Left ventricle myocardium inferior (tissue), 1 donor: ENCODE results near the gene LRRFIP1. TPM values are rescaled to one million over a fixed set of nuclear protein-coding genes. Genes with fewer than 3 reads are reported as not detected.
"Not testable (repeated sequence)": the region's sequence is repeated elsewhere in the genome, so short reads cannot be mapped to it uniquely, and the experiment has no call there.

Experiments
- DNase-seq: peaks from one replicate; pipeline ENCODE4 v3.0.0-alpha.2; 2020
- H3K27ac ChIP-seq: fragments of 200-600 bp; replicated peaks from 2 replicates; pipeline ENCODE4 v1.8.0; 2021
- H3K27me3 ChIP-seq: fragments of 200-600 bp; 2 replicates; pipeline ENCODE4 v1.8.0; 2021; ENCODE audit warnings: low read depth
- H3K36me3 ChIP-seq: fragments of 200-600 bp; 2 replicates; pipeline ENCODE4 v1.8.0; 2021
- H3K4me1 ChIP-seq: fragments of 200-600 bp; 2 replicates; pipeline ENCODE4 v1.8.0; 2021
- H3K4me3 ChIP-seq: fragments of 200-600 bp; 2 replicates; pipeline ENCODE4 v1.8.0; 2021; ENCODE audit warnings: mild to moderate bottlenecking, moderate library complexity
- H3K9me3 ChIP-seq: fragments of 200-600 bp; replicated peaks from 2 replicates; pipeline ENCODE4 v1.8.0; 2021
- intact Hi-C: fragments of 100-400 bp; cut with micrococcal nuclease; formaldehyde crosslinking; loops from one replicate; pipeline ENCODE4 v1.11.0; 2022
- total RNA-seq: library from RNA; stranded (reverse); fragmentation: NEBNext Ultra II Directional; extraction: Animal tissue kit (Norgen Biotek cat#: 25700); gene quantifications from one replicate; pipeline ENCODE4 v1.2.1, GENCODE V29; 2021
- TF ChIP-seq, protein P1 (sequence below): fragments of 200-600 bp; IDR thresholded peaks from 2 replicates; pipeline ENCODE4 v1.8.0; 2021; ENCODE audit warnings: antibody characterized with exemption, mild to moderate bottlenecking, borderline replicate concordance
- donor health status: DM: no; HTN: yes; CAD: no; lungs with severe emphysema.

Gene LRRFIP1
- total RNA-seq, 1 donor from 2014 or later, result 97.1 TPM

DNA sequence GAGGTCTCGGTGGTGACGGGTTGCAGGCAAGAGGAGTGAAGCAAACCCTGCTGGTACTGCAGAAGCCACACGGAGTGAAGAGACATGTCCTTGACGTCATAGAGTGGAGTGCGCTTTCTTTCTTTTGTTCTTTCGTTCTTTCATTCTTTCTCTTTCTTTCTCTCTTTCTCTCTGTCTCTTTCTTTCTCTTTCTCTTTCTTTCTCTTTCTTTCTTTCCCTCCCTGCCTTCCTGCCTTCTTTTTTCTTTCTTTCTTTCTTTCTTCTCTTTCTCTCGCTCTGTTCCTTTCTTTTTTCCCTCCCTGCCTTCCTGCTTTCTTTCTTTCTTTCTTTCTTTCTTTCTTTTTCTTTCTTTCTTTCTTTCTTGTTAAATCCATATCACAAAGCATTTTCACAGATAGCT, 39.2 kb downstream of the LRRFIP1 start:
- H3K27ac ChIP-seq, result no peak overlapping the region
- intact Hi-C loops, result no loop called here
- DNase-seq, result no peak
- no peak overlapping the region for H3K4me3 ChIP-seq
- no peaks in the 10 kb centered on the region for H3K9me3 ChIP-seq
- H3K36me3 ChIP-seq, result no peaks in the 10 kb centered on the region
- TF ChIP-seq, protein P1, sequence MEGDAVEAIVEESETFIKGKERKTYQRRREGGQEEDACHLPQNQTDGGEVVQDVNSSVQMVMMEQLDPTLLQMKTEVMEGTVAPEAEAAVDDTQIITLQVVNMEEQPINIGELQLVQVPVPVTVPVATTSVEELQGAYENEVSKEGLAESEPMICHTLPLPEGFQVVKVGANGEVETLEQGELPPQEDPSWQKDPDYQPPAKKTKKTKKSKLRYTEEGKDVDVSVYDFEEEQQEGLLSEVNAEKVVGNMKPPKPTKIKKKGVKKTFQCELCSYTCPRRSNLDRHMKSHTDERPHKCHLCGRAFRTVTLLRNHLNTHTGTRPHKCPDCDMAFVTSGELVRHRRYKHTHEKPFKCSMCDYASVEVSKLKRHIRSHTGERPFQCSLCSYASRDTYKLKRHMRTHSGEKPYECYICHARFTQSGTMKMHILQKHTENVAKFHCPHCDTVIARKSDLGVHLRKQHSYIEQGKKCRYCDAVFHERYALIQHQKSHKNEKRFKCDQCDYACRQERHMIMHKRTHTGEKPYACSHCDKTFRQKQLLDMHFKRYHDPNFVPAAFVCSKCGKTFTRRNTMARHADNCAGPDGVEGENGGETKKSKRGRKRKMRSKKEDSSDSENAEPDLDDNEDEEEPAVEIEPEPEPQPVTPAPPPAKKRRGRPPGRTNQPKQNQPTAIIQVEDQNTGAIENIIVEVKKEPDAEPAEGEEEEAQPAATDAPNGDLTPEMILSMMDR, result no peak
- no peaks in the 10 kb centered on the region for H3K27me3 ChIP-seq
- H3K4me1 ChIP-seq, result peaks cover 68% of the 10 kb centered on the region

DNA sequence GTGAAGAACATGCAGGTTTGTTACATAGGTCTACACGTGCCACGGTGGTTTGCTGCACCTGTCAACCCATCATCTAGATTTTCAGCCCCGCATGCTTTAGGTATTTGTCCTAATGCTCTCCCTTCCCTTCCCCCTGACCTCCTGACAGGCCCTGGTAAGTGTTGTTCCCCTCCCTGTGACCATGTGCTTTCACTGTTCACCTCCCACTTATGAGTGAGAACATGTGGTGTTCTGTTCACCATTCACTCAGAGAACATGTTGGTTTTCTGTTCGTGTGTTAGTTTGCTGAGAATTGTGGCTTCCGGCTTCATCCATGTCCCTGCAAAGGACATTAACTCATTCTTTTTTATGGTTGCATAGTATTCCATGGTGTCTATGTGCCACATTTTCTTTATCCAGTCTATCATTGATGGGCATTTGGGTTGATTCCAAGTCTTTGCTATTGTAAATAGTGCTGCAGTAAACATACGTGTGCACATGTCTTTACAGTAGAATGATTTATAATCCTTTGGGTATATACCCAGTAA, 39.7 kb downstream of the LRRFIP1 start:
- H3K36me3 ChIP-seq, intact Hi-C loops, H3K4me3 ChIP-seq, H3K27me3 ChIP-seq, H3K27ac ChIP-seq, DNase-seq, H3K9me3 ChIP-seq: not testable (repeated sequence)
- peaks cover 66% of the 10 kb centered on the region for H3K4me1 ChIP-seq

DNA sequence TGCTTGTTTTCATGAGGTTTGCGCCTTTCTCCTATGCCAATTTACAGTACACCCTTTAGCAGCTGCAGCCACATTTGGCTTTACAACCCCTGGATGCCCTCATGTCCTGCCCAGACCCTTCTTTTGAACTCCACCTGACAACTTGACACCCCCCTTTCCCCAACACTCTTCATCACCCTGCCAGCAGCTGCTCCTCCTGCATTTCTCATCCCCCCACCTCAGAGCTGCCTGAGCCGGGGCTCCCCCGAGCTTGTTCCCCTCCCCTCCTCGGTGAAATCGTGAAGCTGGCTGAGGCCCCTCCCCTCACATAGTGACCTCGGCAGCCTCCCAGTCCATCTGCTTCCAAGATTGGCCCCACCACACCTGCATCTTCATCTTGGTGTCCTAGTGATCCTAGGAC, 40.5 kb downstream of the LRRFIP1 start:
- TF ChIP-seq, protein P1, result no peak
- Histone ChIP-seq H3K4me3 (no peak overlapping the region), H3K36me3 (no peaks in the 10 kb centered on the region), H3K27ac (no peak overlapping the region), H3K9me3 (no peaks in the 10 kb centered on the region), H3K27me3 (no peaks in the 10 kb centered on the region), H3K4me1 (peaks cover 60% of the 10 kb centered on the region)
- DNase-seq, result no peak
- intact Hi-C loops, result no loop called here

DNA sequence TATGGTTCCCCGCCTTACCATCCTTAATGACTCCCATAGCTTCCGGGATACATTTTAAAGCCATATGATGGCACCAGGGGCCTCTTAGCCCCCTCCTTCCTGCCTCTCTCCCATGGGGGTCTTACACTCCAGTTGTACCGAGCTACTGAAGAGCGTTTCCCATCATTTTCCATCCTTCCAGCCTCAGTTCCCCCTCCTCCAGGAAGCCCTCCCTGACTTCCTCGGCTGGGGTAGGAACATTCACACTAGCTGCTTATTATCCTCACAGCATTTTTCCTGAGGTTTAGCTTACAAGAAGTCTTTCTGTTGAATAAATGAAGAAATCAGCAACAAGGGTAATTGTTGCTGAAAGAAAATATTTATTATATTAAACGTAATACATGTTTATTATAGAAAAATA, 41.1 kb downstream of the LRRFIP1 start:
- no peaks in the 10 kb centered on the region for H3K36me3 ChIP-seq
- H3K9me3 ChIP-seq, result no peaks in the 10 kb centered on the region
- H3K4me3 ChIP-seq, result no peak overlapping the region
- DNase-seq, result no peak
- H3K27ac ChIP-seq, result no peak overlapping the region
- H3K4me1 ChIP-seq, result peaks cover 60% of the 10 kb centered on the region
- intact Hi-C loops, result no loop called here
- H3K27me3 ChIP-seq, result no peaks in the 10 kb centered on the region
- TF ChIP-seq, protein P1, result no peak

DNA sequence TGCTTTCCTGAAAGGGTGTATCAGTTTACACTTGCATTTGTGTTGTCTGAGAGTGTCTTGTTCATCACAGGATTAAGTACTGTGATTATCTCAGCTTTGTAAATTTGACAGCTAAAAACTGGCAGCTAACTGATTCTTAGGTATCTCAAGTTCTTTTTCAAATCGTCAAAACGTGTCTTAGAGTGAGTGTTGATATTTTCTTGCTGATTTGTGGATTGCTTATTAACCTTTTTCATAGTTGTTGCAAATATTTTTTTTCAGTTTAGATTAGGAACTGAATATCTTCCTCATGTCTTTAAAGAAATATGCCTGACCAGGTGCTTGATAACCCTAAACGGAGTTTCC, 41.9 kb downstream of the LRRFIP1 start:
- Histone ChIP-seq H3K27ac (peak overlapping the region; percentile 85), H3K4me3 (no peak overlapping the region), H3K9me3 (no peaks in the 10 kb centered on the region), H3K27me3 (no peaks in the 10 kb centered on the region), H3K4me1 (peaks cover 60% of the 10 kb centered on the region), H3K36me3 (no peaks in the 10 kb centered on the region)
- TF ChIP-seq, protein P1, result no peak
- DNase-seq, result no peak
- intact Hi-C loops, result no loop called here

DNA sequence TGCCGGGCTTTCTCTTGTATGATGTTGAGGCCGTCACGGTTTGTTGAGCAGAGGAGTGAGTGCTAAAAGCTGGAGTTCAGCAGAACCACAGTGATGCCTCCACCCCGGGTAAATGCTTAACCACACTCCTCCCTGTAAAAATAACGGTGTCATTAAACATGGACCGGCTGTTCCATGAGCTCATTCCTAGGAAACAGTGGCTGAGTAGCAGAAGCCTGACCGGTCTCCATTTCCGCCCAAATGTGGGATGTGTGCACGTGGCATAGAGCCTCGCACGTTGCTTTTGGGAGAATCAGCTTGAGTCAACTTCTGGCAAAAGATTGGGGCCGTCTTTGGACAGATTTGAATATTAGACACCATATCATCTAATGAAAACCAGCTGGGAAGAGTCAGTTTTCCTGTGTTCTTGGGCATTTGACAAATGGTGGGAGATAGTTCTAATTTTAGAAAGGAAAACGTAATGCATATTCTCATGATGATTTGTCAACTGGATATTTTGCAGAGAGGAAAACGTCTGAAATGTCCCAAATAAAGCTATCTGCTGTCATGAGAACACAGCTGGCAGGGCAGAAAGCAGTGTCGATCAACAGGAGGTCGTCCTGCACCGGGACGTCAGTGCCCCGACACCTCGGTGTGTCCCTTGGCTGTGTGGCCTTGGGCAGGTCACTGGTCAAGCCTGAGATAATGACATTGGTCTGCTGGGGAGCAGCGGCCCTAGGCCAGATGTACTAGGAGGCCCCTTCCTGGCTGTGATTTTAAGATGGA, 42.4 kb downstream of the LRRFIP1 start:
- Histone ChIP-seq H3K4me1 (peaks cover 61% of the 10 kb centered on the region), H3K27ac (peak overlapping the region; percentile 85), H3K4me3 (peak overlapping the region; percentile 12), H3K9me3 (no peaks in the 10 kb centered on the region), H3K27me3 (no peaks in the 10 kb centered on the region), H3K36me3 (no peaks in the 10 kb centered on the region)
- TF ChIP-seq, protein P1, result no peak
- DNase-seq, result peak; percentile 72
- intact Hi-C loops, result no loop called here
